Activated T-cell treated with anti-CD3 and anti-CD28 coated beads, Interleukin-2, amount 50 U/mL, for 4 hours (primary cell): ENCODE results near the gene STOM. TPM values are rescaled to one million over a fixed set of nuclear protein-coding genes. Genes with fewer than 3 reads are reported as not detected.

Source experiments
- ATAC-seq, 2 donors: fragments of 200-7000 bp; cut with Tn5 transposase; one replicate each; pipeline ENCODE4 v1.10.0; 2021
- DNase-seq: peaks from one replicate; pipeline ENCODE4 v3.0.0-alpha.2; 2020
- H3K27me3 Mint-ChIP-seq: one replicate; pipeline ENCODE4 v1.8.0; 2021; ENCODE audit warnings: low read depth, mixed read lengths
- H3K36me3 Mint-ChIP-seq: one replicate; pipeline ENCODE4 v1.8.0; 2022; ENCODE audit warnings: mixed read lengths; ENCODE audit not compliant: insufficient read depth
- H3K4me1 Mint-ChIP-seq: one replicate; pipeline ENCODE4 v1.8.0; 2021; ENCODE audit warnings: low read depth, mixed read lengths
- H3K4me3 Mint-ChIP-seq: one replicate; pipeline ENCODE4 v1.8.0; 2021; ENCODE audit warnings: mild to moderate bottlenecking, moderate library complexity, mixed read lengths
- H3K9me3 Mint-ChIP-seq: one replicate; pipeline ENCODE4 v1.8.0; 2021; ENCODE audit warnings: mixed read lengths
- total RNA-seq, 3 donors: library from RNA; stranded (reverse); gene quantifications; one replicate each; pipeline ENCODE4 v1.2.1, GENCODE V29; 2021

Gene STOM
- total RNA-seq, 3 donors from 2014 or later = 41.9 to 46.8 (median 46.7) TPM

GRCh38 chr9:121325387-121325786 lies 44.7 kb downstream of the STOM start:
- H3K27me3 Mint-ChIP-seq = no peaks in the 10 kb centered on the region
- no peak for DNase-seq
- H3K4me3 Mint-ChIP-seq = no peak overlapping the region
- H3K36me3 Mint-ChIP-seq = peaks cover 7% of the 10 kb centered on the region
- H3K4me1 Mint-ChIP-seq = peaks cover 15% of the 10 kb centered on the region
- H3K9me3 Mint-ChIP-seq = no peaks in the 10 kb centered on the region
- ATAC-seq = no peak

- peaks cover 6% of the 10 kb centered on the region for H3K36me3 Mint-ChIP-seq
- ATAC-seq (no peak), DNase-seq (no peak)
- H3K4me1 Mint-ChIP-seq = peaks cover 18% of the 10 kb centered on the region
- no peak overlapping the region for H3K4me3 Mint-ChIP-seq
- no peaks in the 10 kb centered on the region for H3K9me3 Mint-ChIP-seq
- no peaks in the 10 kb centered on the region for H3K27me3 Mint-ChIP-seq
Observed at GRCh38 chr9:121324755-121325154, 45.3 kb downstream of the STOM start.

DNA sequence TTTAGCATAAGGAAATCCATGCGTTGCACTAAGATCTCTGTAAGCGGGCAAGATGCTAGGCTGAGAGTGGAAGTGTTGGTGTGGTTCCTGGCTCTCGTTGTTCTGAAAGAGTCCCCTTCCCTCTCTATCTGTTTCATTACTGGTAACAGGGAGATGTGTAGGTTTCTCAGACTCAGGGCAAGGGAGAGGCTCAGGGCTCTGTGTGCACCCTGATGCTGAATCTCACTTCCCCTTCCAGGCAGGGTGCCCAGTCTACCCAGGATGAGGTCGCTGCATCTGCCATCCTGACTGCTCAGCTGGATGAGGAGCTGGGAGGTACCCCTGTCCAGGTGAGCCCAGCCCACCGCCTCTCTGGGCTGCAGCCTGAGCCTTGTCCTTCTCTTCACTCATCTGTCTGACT lies 45.7 kb downstream of the STOM start:
- ATAC-seq = no peak
- DNase-seq = no peak
- peaks cover 5% of the 10 kb centered on the region for H3K36me3 Mint-ChIP-seq
- no peaks in the 10 kb centered on the region for H3K27me3 Mint-ChIP-seq
- peaks cover 18% of the 10 kb centered on the region for H3K4me1 Mint-ChIP-seq
- no peak overlapping the region for H3K4me3 Mint-ChIP-seq
- H3K9me3 Mint-ChIP-seq = no peaks in the 10 kb centered on the region

- Mint-ChIP-seq H3K36me3 (peaks cover 2% of the 10 kb centered on the region), H3K4me1 (peaks cover 18% of the 10 kb centered on the region), H3K4me3 (no peak overlapping the region), H3K9me3 (no peaks in the 10 kb centered on the region), H3K27me3 (no peaks in the 10 kb centered on the region)
- no peak for ATAC-seq
- DNase-seq = no peak
Observed at GRCh38 chr9:121323449-121324151, 46.5 kb downstream of the STOM start.

DNA sequence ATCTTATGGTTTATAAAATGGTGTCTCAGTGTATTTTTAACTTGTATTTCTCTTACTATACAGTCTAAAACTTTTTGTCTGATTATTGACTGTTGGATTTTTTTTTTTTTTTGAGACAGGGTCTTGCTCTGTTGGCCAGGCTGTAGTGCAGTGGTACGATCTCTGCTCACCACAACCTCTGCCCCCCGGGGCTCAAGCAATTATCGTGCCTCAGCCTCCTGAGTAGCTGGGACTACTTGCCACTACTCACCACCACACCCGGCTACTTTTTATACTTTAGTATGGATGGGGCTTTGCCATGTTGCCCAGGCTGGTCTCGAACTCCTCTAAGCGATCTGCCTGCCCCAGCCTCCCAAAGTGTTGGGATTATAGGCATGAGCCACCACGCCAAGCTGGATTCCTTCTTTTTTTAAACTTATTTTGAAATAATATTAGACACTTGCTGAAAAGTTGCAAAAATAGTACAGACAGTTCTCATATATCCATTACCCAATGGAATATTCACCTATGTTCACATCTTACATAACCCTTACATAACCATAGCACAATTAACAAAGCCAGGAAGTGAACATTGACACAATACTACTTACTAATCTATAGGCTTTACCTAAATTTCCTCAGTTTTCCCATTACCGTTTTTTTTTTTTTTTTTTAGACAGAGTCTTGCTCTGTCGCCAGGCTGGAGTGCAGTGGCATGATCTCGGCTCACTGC lies 47.2 kb downstream of the STOM start:
- no peaks in the 10 kb centered on the region for H3K36me3 Mint-ChIP-seq
- no peak overlapping the region for H3K4me3 Mint-ChIP-seq
- ATAC-seq (no peak), DNase-seq (no peak)
- H3K27me3 Mint-ChIP-seq = no peaks in the 10 kb centered on the region
- no peaks in the 10 kb centered on the region for H3K9me3 Mint-ChIP-seq
- peaks cover 18% of the 10 kb centered on the region for H3K4me1 Mint-ChIP-seq

DNA sequence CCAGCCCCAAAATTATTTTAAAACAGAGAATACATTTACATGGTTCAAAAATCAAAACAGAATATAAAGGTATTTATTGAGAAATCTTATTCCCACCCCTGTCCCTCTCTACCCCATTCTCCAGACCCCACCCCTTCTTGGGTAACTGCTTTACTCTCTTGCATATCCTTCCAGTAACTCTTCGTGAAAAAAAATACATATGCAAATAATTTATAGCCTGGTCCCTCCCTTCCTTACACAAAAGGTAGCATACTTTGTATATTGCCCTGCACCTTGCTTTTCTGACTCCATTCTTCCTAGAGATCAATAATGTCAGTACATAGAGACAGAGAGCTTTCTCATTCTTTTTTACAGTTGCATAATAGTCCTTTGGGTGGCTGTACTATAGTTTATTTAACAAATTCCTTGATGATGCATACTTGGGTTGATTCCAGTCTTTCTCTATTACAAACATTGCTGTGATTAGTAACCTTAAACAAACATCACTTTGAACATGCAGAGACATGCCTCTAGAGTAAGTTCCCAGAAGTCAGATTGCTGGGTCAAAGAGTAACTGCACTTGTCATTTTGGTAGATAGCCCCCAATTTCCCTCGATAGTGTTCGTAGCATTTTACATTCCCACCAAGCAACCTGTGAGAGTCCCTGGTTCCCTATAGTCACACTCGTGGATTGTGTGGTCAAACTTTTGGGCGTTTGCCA lies 47.9 kb downstream of the STOM start:
- Mint-ChIP-seq H3K4me3 (no peak overlapping the region), H3K9me3 (no peaks in the 10 kb centered on the region)

DNA sequence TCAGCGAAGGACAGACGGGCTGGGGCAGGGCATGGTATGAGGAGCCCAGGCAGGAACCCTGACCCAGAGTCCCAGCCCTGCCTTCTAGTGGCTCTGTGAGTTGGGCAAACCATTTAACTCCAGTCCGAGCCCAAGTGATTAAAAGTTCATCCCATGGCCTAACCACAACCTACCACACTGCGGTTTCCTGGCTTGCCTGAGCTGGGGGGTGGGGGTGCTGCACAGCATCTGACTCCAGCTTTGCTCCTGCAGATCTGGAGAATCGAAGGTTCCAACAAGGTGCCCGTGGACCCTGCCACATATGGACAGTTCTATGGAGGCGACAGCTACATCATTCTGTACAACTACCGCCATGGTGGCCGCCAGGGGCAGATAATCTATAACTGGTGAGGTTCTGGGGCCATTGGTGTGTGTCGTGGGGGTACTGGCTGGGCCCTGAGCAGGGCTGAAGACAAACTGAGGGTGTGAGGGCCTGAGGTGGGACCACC lies 49.0 kb downstream of the STOM start:
- H3K4me3 Mint-ChIP-seq = no peak overlapping the region
- H3K9me3 Mint-ChIP-seq = no peaks in the 10 kb centered on the region
- DNase-seq (no peak), ATAC-seq (no peak)
- no peaks in the 10 kb centered on the region for H3K27me3 Mint-ChIP-seq
- peaks cover 18% of the 10 kb centered on the region for H3K4me1 Mint-ChIP-seq
- no peaks in the 10 kb centered on the region for H3K36me3 Mint-ChIP-seq

More for the DNA sequence above, 47.9 kb downstream of the STOM start:
- no peak for DNase-seq
- no peak for ATAC-seq
- no peaks in the 10 kb centered on the region for H3K36me3 Mint-ChIP-seq
- no peaks in the 10 kb centered on the region for H3K27me3 Mint-ChIP-seq
- H3K4me1 Mint-ChIP-seq = peaks cover 18% of the 10 kb centered on the region

GRCh38 chr9:121319383-121319780 lies 50.7 kb downstream of the STOM start:
- no peaks in the 10 kb centered on the region for H3K9me3 Mint-ChIP-seq

GRCh38 chr9:121318631-121319382 lies 51.2 kb downstream of the STOM start:
- Mint-ChIP-seq H3K27me3 (no peaks in the 10 kb centered on the region), H3K4me1 (peaks cover 18% of the 10 kb centered on the region)

More at GRCh38 chr9:121319383-121319780, 50.7 kb downstream of the STOM start:
- DNase-seq (no peak), ATAC-seq (no peak)
- no peaks in the 10 kb centered on the region for H3K27me3 Mint-ChIP-seq
- no peak overlapping the region for H3K4me3 Mint-ChIP-seq
- H3K36me3 Mint-ChIP-seq = no peaks in the 10 kb centered on the region
- H3K4me1 Mint-ChIP-seq = peaks cover 18% of the 10 kb centered on the region

GRCh38 chr9:121317737-121318630 lies 52.1 kb downstream of the STOM start:
- Mint-ChIP-seq H3K9me3 (no peaks in the 10 kb centered on the region), H3K36me3 (peaks cover 4% of the 10 kb centered on the region), H3K4me1 (peaks cover 18% of the 10 kb centered on the region), H3K4me3 (no peak overlapping the region), H3K27me3 (no peaks in the 10 kb centered on the region)
- no peak for DNase-seq
- ATAC-seq = no peak

More at GRCh38 chr9:121318631-121319382, 51.2 kb downstream of the STOM start:
- H3K36me3 Mint-ChIP-seq = peaks cover 4% of the 10 kb centered on the region
- ATAC-seq (no peak), DNase-seq (no peak)
- no peaks in the 10 kb centered on the region for H3K9me3 Mint-ChIP-seq
- no peak overlapping the region for H3K4me3 Mint-ChIP-seq

- H3K36me3 Mint-ChIP-seq = peaks cover 4% of the 10 kb centered on the region
- H3K4me1 Mint-ChIP-seq = peaks cover 11% of the 10 kb centered on the region
- H3K9me3 Mint-ChIP-seq = no peaks in the 10 kb centered on the region
- ATAC-seq (no peak), DNase-seq (no peak)
- no peaks in the 10 kb centered on the region for H3K27me3 Mint-ChIP-seq
- no peak overlapping the region for H3K4me3 Mint-ChIP-seq
Observed at GRCh38 chr9:121316852-121317373, 53.1 kb downstream of the STOM start.

DNA sequence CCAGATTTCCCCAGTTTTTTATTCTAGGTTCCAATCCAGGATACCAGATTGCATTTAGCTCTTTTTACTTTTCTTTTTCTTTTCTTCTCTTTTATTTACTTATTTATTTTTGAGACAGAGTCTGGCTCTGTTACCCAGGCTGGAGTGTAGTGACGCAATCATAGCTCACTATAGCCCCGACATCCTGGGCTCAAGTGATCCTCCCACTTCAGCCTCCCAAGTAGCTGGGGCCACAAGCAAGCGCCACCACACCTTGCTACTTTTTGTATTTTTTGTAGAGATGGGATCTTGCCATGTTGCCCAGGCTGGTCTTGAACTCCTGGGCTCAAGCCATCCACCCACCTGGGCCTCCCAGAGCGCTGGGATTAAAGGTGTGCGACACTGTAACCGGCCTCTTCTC lies 53.7 kb downstream of the STOM start:
- H3K9me3 Mint-ChIP-seq = no peaks in the 10 kb centered on the region
- H3K4me3 Mint-ChIP-seq = no peak overlapping the region
- peaks cover 11% of the 10 kb centered on the region for H3K4me1 Mint-ChIP-seq
- no peaks in the 10 kb centered on the region for H3K27me3 Mint-ChIP-seq
- DNase-seq (no peak), ATAC-seq (no peak)
- peaks cover 6% of the 10 kb centered on the region for H3K36me3 Mint-ChIP-seq
